Fibroblast of skin of back (primary cell): ENCODE data around the gene ZC3H7A.
A peak's percentile ranks its signal among the peaks of the same experiment; 100 is the strongest.

Source experiments
- DNase-seq: peaks from one replicate; pipeline ENCODE4 v3.0.0-alpha.2; 2013

Gene ZC3H7A

DNA sequence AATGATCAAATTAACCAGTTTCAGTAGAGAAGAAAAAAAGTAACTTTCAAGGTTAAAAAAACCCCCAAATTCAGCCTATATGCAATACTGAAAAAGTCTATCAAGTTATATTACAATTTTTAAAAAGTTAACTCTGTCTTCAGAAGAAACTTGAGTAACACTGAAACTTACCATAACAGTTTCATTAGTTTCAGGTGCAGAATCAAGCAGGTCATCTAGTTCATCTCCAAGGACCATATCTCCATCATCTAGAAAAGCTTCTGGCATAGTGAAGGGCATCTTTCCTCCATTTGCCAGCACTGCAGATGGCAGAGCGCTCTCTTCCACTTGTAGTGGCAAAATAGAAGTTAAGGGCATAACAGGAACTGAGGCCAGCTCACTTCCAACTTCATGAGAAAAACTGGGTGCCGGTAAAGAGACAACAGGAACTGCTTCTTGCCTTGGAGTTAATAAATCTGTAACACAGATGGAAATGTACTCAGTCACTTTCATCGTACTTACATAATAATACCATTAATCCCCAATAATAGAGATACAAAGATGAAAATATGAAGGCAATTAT is 22.9 kb downstream of the ZC3H7A start:
- DNase-seq = no peak

DNA sequence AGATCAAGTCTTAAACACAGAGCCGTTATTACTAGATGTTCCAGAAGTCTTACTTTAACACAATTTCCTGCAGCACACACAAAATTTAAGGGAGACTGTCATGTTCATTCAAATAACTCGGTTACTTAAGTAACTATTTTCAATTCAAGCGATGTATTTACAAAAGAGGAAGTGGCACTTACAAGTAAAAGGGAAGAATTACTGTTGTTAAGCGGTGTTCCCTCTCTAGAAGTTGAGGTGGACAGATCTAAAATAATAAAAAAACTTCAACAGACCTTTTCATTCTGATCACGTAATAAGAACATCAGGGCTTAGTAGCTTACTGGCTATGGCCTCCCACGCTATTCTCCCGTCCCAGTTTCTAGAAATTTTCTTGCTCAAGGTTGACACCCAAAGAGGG is 28.2 kb downstream of the ZC3H7A start:
- no peak for DNase-seq

DNA sequence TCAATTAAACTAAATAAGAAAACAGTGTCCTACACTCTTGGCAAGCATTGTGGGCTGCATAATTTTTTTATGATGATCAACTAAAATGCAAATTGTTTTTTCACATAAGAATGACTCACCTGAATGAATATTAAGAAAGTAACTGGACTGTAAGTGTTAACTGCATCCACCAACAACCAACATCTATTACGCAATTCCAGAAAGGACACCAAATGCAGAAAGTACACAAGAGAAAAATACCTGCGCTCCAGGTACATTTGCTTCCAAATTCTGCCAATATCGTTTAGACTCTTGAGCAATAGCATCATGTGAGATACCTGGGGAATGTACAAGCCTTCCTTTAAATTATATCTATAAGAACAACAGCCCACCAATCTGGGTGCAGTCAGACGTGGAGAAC is 34.6 kb downstream of the ZC3H7A start:
- DNase-seq = no peak

DNA sequence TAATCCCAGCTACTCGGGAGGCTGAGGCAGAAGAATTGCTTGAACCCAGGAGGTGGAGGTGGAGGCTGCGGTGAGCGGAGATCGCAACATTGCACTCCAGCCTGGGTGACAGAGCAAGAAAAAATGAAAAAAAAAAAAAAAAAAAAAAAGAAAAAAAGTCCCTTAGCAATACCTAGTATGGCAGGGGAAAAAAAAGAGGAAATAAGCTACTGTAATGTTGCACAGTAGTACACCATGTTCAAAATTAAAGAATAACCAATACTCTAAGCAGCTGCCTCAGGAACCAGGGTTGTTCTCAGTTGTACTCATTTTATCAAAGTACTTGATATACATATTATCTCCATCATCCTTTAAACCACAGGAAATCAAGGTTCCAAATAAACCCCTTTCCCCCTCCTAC is 37.1 kb downstream of the ZC3H7A start:
- DNase-seq = no peak

DNA sequence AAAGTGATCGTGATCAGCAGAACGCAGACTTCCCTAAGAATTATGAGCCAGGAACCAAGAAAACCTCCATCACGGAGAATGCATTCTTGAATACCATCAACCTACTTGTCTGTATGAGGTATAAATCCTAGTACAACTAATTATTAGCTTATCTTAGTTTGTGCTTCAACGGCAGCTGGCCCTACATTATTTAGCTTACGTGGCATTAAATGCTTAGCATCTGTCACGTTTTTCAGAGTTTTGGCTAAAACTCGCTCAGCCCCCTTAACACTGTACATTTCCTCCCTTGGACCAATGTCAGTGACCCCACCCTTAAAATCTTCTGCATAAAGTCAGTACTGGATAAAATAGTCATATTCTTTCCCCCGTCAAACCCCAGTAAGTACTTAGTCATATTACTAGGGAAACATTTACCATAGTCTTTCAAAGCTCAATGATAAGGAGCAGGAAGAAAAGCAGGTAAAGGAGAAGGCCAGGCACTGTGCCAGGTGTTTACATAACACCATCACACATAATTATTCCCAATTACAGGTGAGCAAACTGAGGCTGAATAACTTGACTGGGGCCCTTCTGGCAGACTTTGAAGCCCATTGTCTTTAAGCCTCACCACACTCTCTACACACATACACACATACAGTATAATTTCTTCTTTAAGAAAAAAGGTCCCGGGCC is 37.8 kb downstream of the ZC3H7A start:
- no peak for DNase-seq

DNA sequence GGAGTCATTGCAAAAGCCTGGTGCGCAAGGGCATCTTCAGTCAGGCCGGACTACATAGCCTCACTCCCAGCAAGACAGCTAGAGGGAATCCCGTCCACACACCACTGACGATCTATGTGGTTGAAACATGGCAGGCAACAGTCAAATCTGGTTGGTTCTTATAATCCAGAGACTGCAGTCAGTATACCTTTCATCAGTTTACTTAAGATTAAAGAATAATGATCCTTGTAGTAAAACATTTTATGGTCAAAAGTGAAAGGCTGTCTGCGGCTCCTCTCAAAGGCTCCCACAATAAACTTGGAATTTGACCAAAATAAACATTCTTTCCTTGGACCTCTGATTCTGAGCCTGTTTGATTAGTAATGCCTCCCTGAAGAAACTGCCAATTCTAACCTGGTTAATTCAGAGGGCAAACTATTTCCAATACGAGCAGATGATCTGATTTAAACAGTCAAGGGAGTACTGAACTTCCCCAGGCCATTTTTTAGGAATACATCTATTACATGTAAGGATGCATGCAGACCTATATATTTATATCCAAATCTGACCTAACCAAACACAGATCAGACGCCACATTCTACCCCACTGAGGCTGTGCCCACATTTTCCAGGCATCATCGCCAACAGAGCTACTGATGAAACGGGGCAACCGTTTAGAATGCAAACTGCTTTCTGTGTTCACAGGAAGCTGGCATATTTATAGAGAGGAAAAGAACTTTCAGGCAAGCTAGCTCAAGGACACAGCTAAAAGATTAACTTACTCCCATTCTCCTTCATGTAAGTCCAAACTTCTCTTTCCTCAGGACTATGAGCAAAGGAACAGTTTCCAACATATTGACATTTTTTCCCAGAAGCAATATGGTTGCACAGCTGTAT is 39.1 kb downstream of the ZC3H7A start:
- DNase-seq = no peak

DNA sequence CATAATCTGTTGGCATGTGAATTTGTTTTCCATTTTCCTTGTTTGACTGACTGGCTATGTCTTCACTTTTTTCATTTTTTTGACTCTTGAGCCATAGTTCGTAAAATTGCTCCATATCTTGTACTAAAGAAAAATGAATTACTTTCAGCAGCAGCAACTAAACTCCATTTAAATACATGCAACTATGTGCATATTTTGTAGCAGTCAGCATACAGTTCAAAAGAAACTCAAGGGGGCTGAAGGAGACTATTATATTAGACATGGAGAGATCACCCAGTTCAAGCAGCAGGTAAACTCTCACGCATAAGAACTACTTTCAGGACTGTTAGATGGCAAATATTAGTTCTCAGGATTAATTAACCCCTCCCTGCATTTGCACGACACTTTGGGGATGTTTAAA is 40.8 kb downstream of the ZC3H7A start:
- DNase-seq = no peak

DNA sequence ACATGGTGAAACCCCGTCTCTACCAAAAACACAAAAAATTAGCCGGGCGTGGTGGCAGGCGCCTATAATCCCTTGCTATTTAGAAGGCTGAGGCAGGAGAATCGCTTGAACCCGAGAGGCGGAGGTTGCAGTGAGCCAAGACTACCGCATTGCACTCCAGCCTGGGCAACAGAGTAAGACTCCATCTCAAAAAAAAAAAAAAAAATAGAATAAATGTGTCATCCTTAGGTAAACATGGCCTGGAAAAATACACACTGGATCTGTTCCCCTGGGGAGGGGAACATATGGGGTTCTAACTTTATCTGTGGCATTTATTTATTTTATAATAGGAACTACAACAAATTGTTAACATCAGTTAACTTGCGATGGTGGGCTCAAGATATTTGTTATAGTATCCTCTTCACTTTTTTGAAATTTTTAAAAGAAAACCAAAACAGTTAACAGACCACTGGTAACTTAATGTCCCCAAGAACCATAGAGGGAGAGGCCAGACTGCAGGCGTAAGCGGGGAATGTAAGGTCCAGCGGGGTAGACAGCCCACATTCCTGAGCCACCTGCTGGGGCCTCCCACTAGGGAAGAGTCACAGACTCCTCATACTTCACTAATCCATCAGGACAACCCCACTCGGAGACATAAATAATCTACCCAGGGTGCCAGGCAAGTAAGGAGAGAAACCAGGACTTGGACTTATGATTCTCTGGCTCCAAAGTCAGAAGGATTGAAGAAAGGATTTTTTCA is 41.9 kb downstream of the ZC3H7A start:
- DNase-seq = peak; percentile 31

DNA sequence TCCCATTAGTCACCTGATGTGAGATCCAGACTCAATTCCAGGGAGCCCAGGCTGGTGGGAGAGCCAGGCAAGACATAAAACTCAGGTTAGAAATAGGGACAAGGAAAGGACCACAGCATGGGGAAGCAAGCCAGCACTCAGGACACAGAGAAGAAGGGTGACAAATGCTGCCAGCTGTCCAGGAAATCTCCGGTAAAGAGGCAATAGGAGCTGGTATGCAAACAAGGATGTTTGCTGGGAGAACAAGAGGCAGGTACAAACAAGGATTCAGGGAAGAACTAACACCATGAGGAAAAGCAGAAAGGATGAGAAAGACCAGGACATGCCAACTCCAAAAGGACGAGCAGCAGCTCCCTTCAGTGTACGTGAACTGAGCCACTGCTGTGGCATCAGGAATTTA is 44.2 kb downstream of the ZC3H7A start:
- no peak for DNase-seq

DNA sequence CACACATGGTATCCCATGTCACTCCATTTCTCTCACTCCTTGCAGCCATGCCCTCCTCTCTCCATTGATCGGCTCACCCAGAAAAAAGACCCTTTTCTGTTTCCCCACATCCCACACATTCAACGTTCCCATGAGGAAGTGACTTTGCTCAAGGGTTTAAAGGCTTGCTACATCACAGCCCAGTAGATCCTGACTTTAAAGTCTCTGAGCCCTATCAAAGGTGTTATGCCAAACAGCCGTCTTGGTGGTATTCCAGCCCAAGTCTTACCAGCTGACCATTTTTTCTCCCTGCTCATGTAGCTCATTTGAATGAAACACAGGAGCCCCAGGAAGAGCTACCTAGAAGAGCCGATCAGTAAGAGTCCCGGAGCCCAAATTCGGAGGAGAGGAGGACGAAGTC is 47.0 kb downstream of the ZC3H7A start:
- DNase-seq = no peak

DNA sequence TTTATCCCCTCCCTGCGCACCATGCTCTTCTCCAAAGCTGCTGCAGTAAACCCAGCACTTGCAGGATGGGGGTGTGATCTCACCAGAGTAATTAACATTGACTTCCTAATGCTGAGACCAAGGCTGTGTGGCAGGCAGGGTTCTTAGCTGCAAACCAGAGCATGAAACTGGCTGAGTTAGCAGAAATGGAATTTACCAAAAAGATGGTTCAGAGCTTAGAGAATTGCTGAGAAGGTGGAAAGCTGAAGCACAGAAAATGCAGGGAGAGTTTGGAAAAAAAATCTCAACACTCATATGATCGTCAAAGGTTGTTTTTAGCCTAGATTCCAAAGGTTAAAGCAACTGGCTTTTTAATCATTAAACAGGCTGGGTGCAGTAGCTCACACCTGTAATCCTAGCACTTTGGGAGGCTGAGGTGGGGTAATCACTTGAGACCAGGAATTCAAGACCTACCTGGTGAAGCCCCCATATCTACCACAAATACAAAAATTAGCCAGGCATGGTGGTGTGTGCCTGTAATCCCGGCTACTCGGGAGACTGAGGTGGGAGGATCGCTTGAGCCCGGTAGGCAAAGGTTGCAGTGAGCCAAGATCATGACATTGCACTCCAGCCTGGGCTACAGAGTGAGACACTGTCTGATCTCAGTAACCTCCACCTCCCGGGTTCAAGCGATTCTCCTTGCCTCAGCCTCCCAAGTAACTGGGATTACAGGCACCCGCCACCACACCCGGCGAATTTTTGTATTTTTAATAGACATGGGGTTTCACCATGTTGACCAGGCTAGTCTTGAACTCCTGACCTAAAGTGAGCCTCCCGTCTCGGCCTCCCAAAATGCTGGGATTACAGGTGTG is 48.4 kb downstream of the ZC3H7A start:
- no peak for DNase-seq

DNA sequence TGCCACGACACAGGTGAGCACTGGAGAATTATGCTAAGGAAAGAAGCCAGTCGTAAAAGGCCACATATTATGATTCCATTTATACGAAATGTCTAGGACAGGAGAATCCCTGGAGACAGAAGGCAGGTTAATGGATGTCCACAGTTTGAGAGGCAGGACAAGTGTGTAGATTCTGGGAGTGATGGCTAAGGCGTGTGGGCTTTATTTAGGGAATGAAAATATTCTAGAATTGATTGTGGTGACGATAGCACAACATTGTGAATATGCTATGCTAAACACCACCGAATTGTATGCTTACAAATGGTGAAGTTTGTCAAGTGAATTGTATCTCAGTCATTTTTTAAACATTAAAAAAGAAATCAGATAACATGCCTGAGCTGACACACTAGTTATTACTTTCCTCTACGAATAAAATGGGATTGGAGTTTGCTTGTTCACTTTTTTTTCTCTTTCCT is 49.1 kb downstream of the ZC3H7A start:
- DNase-seq = no peak

DNA sequence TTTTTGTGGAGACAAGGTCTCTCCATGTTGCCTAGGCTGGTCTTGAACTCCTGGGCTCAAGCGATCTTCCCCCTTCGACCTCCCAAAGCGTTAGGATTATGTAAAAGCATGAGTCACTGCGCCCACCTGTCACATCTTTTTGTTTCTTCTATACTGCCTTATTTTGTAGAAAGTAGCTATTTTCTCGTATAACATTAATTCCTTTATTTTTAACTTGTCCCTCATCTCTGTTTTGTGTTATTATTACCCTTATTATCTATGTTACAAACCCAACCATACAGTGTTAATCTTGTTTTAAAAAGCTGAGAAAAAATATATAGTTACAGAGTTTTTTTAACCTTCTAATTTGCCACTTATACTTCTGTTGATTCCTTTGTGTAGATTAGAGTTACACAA is 53.0 kb downstream of the ZC3H7A start:
- DNase-seq = no peak

DNA sequence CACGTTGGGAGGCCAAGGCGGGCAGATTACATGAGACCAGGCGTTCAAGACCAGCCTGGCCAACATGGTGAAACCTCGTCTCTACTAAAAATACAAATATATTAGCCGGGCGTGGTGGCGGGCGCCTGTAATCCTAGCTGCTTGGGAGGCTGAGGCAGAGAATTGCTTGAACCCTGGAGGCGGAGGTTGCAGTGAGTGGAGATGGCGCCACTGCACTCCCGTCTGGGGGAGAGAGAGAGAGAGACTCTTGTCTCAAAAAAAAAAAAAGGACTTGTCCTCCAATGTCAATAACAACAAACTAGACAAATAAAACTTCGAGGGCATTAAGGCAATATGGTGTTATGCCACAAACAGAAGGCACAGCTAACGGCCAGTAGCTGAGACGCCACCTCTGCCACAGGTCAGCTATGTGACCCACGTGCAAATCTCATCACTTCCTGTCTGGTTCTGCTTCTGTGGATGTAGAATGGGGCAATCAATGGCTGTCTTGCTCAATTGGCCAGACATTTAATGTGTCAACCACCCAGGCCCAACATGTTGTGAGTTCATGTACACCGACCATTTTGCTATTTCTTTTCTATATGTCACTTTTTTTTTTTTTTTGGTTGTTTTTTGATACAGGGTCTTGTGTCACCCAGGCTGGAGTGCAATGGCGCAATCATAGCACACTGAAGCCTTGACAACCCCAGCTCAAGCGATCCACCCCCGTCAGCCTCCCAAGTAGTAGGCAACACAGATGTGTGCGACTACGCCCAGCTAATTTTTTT is 53.6 kb downstream of the ZC3H7A start:
- peak; percentile 17 for DNase-seq

DNA sequence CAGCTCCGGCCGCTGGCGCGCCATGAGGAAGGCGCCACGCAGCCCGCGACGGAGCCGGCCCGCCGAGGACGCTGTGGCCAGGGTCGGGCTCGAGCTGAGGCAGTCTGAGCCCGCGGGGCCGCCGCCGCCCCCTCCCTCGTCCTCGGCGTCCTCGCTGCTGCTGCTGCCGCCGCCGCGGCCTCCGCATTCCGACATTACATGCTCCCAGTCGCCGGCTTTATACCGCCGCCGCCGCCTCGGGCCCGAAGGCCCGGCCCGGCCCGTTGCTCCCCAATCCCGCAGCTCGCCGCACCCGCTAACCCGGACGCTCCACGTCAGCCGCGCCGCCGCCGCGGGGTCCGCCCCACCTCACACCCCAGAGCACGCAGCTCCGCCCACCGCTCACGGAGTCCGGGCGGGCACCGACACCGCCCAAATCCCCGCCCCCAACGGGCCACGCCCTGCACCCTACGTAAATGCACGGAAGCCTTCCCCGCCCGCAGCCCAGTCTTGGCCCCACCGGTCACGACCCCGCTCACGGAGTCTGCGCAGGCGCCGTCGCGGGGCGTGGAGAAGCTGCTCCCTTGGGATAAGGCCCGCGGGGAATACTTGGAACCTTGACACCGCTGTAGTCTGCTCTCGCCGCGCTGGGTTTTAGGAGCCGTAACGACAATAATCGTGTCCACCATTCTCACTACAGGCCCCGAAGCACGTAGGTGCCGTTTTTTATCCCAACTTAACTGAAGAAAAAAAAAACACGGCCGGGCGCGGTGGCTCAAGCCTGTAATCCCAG is 54.3 kb downstream of the ZC3H7A start, which contains the start of gene TXNDC11:
Gene TXNDC11 (minus strand): TSS at position 322 of the 772 bp plus-strand sequence. CDS start 127 bp downstream, at position 195.
- DNase-seq = peak; percentile 96

DNA sequence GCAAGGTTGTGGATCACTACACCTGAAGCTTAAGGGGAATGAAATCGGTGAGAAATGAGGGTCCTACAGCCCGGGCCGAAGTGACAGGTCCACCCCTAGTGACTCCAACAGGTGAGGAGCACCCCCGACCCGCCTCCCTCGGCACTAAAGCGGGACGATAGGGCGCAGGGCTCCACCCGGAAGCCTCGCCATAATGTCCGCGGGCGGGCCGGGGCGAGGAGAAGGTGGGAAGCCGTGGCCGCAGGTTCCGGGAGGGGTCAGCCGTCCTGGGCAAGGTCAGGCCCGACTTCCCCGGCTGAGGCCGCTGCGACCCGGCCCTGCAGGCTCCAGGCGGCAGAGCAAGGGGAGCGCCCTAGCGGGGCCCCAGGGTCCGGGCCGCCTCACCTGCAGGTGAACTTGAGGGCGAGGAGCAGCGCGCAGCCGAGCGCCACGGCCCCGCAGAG is 54.9 kb downstream of the ZC3H7A start:
- no peak for DNase-seq

DNA sequence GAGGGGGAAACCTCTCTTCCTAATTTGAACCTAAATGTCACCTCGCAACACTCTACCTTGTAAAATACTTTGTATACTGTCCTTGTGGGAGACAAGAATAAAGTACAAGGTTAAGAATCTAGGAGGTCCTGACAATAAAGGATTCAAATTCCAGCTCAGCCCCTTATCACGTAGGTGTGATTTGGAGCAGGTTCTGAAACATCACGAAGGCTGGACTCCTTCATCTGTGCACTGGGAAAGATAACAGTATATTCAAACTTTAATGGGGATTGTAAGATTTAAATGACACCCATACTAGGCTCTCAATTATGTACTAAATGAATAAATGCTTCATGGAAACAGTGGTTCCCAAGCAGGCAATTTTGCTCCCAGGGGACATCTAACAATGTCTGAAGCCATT is 56.5 kb downstream of the ZC3H7A start:
- DNase-seq = no peak

DNA sequence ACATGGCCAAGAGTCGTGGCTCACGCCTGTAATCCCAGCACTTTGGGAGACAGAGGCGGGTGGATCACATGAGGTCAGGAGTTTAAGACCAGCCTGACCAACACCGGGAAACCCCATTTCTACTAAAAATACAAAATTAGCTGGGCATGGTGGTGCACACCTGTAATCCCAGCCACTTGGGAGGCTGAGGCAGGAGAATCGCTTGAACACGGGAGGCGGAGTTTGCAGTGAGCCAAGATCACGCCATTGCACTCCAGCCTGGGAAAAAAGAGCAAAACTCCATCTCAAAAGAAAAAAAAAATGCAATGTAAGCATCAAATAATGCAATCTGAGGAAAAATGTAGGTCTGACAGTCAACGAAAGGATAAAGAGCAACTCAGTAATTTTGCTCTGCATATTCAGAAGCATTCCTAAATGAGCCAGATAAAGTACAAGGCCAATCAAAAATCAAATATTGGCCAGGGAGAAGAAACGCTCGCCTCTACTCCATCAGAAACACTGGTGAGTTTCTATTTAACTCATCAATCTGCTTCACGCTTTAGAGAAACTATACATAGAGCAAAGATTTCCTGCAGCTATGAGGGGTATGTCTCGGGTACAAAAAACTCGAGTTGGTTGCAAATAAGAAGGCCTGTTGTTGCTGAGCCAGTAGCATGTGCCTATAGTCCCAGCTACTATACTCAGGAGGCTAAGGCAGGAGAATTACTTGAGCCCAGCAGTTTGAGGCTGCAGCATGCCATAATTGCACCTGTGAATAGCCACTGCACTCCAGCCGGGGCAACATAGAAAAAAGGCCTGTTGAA is 58.1 kb downstream of the ZC3H7A start:
- no peak for DNase-seq

DNA sequence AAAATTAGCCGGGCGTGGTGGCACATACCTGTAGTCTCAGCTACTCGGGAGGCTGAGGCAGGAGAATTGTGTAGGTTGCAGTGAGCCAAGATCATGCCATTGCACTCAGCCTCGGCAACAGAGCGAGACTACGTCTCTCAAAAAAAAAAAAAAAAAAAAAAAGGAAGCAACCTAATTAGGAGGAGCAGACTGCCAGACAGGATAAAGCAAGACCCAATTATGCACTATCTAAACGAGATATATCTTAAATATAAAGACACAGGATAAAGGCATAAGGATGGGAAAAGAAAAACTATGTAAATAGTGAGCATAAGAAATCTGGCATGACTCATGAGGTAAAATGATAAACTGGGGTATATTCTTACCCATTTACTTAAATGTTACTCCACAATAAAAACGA is 59.3 kb downstream of the ZC3H7A start:
- DNase-seq = no peak
